ENCODE measurements around the gene ACP7. TPM values are rescaled to one million over a fixed set of nuclear protein-coding genes. Genes with fewer than 3 reads are reported as not detected.
"Not testable (repeated sequence)": the region's sequence is repeated elsewhere in the genome, so short reads cannot be mapped to it uniquely, and the experiment has no call there.

The ACP7 gene
- polyA plus RNA-seq (ENCODE audit: insufficient read length in 4 of 4): under 1 TPM; 0.27 to 0.65 (median 0.50) TPM

- no peak for DNase-seq (ENCODE audit: low read depth in 4 of 4, low spot score in 3 of 4)
Observed at GRCh38 chr19:39083983-39084731, at the start of gene ACP7. Gene ACP7, plus strand, starts transcription at chr19:39084368. Its CDS starts 902 bp downstream, at chr19:39085270.

GRCh38 chr19:39036581-39036980 is 47.6 kb upstream of the ACP7 start:
- DNase-seq (ENCODE audit: low read depth in 4 of 4, low spot score in 3 of 4): no peak

GRCh38 chr19:39037194-39037593 is 47.0 kb upstream of the ACP7 start:
- no peak for DNase-seq (ENCODE audit: low read depth in 4 of 4, low spot score in 3 of 4)

- DNase-seq (ENCODE audit: low read depth in 4 of 4, low spot score in 3 of 4): peak in 1 of 4 donors; percentile 60
Observed at GRCh38 chr19:39038098-39038497, 46.1 kb upstream of the ACP7 start.

GRCh38 chr19:39045506-39045905 is 38.7 kb upstream of the ACP7 start:
- DNase-seq (ENCODE audit: low read depth in 4 of 4, low spot score in 3 of 4): no peak

GRCh38 chr19:39046037-39046821 is 37.9 kb upstream of the ACP7 start:
- no peak for DNase-seq (ENCODE audit: low read depth in 4 of 4, low spot score in 3 of 4)

GRCh38 chr19:39047073-39047472 is 37.1 kb upstream of the ACP7 start:
- DNase-seq (ENCODE audit: low read depth in 4 of 4, low spot score in 3 of 4): no peak

GRCh38 chr19:39052243-39052746 is 31.9 kb upstream of the ACP7 start:
- no peak for DNase-seq (ENCODE audit: low read depth in 4 of 4, low spot score in 3 of 4)

GRCh38 chr19:39052846-39053245 is 31.3 kb upstream of the ACP7 start:
- no peak for DNase-seq (ENCODE audit: low read depth in 4 of 4, low spot score in 3 of 4)

GRCh38 chr19:39053276-39054090 is 30.7 kb upstream of the ACP7 start:
- no peak for DNase-seq (ENCODE audit: low read depth in 4 of 4, low spot score in 3 of 4)

- no peak for DNase-seq (ENCODE audit: low read depth in 4 of 4, low spot score in 3 of 4)
Observed at GRCh38 chr19:39054091-39054470, 30.1 kb upstream of the ACP7 start.

- no peak for DNase-seq (ENCODE audit: low read depth in 4 of 4, low spot score in 3 of 4)
Observed at GRCh38 chr19:39057615-39058014, 26.6 kb upstream of the ACP7 start.

- no peak for DNase-seq (ENCODE audit: low read depth in 4 of 4, low spot score in 3 of 4)
Observed at GRCh38 chr19:39059302-39059701, 24.9 kb upstream of the ACP7 start.

GRCh38 chr19:39060171-39060570 is 24.0 kb upstream of the ACP7 start:
- DNase-seq (ENCODE audit: low read depth in 4 of 4, low spot score in 3 of 4): no peak

GRCh38 chr19:39064405-39064804 is 19.8 kb upstream of the ACP7 start:
- DNase-seq (ENCODE audit: low read depth in 4 of 4, low spot score in 3 of 4): no peak

GRCh38 chr19:39065928-39066327 is 18.2 kb upstream of the ACP7 start:
- no peak for DNase-seq (ENCODE audit: low read depth in 4 of 4, low spot score in 3 of 4)

- DNase-seq (ENCODE audit: low read depth in 4 of 4, low spot score in 3 of 4): no peak
Observed at GRCh38 chr19:39067104-39067503, 17.1 kb upstream of the ACP7 start.

- DNase-seq (ENCODE audit: low read depth in 4 of 4, low spot score in 3 of 4): not testable (repeated sequence)
Observed at GRCh38 chr19:39068259-39068658, 15.9 kb upstream of the ACP7 start.

GRCh38 chr19:39070888-39071287 is 13.3 kb upstream of the ACP7 start:
- DNase-seq (ENCODE audit: low read depth in 4 of 4, low spot score in 3 of 4): no peak

- no peak for DNase-seq (ENCODE audit: low read depth in 4 of 4, low spot score in 3 of 4)
Observed at GRCh38 chr19:39074205-39074692, 9.9 kb upstream of the ACP7 start.

- DNase-seq (ENCODE audit: low read depth in 4 of 4, low spot score in 3 of 4): no peak
Observed at GRCh38 chr19:39074942-39075341, 9.2 kb upstream of the ACP7 start.
